ENCODE results near the gene C3orf18. TPM values are rescaled to one million over a fixed set of nuclear protein-coding genes. Genes with fewer than 3 reads are reported as not detected.
A peak's percentile ranks its signal among the peaks of the same experiment; 100 is the strongest.

C3orf18 gene
- total RNA-seq, 2 experiments from 2014 or later, result 37.9 to 41.3 TPM

- ChIA-PET POLR2A (interaction anchor here (3.9 to 18.9 kb wide), 3 partner anchors 6 to 25 kb away, joined by 61 to 2276 read pairs (median 853); partner anchors contain the start of genes C3orf18, CISH, HEMK1 and MAPKAPK3), CTCF (no interaction called here)
- peaks cover 82% of the 10 kb centered on the region for H3K4me1 Mint-ChIP-seq (ENCODE audit: low read depth)
- no peak overlapping the region for H3K4me3 Mint-ChIP-seq
- no peak for ATAC-seq
- no peaks in the 10 kb centered on the region for H3K27me3 Mint-ChIP-seq
- H3K27ac Mint-ChIP-seq, result peak overlapping the region; percentile 100
- peaks cover 83% of the 10 kb centered on the region for H3K36me3 Mint-ChIP-seq (ENCODE audit: low read depth)
- no peaks in the 10 kb centered on the region for H3K9me3 Mint-ChIP-seq
- no peak for TF ChIP-seq CTCF (IDR thresholded peaks at IDR 0.05)
- no peak for DNase-seq
- intact Hi-C loops (cut with micrococcal nuclease), result no loop called here
Measured at GRCh38 chr3:50583897-50584296, 16.4 kb upstream of the C3orf18 start.

- ChIA-PET CTCF (interaction anchor here (2.0 kb wide), 1 partner anchor 9 kb away, joined by 7 read pairs; no protein-coding TSS in a partner anchor), POLR2A (interaction anchor here (3.9 to 18.9 kb wide), 3 partner anchors 8 to 27 kb away, joined by 61 to 2276 read pairs (median 853); partner anchors contain the start of genes C3orf18, CISH, HEMK1 and MAPKAPK3)
- peak overlapping the region; percentile 100 for H3K27ac Mint-ChIP-seq
- DNase-seq (no peak), ATAC-seq (no peak)
- H3K4me1 Mint-ChIP-seq (ENCODE audit: low read depth), result peaks cover 71% of the 10 kb centered on the region
- intact Hi-C loops (cut with micrococcal nuclease), result no loop called here
- TF ChIP-seq CTCF (IDR thresholded peaks at IDR 0.05), result no peak
- no peaks in the 10 kb centered on the region for H3K9me3 Mint-ChIP-seq
- no peaks in the 10 kb centered on the region for H3K27me3 Mint-ChIP-seq
- peaks cover 85% of the 10 kb centered on the region for H3K36me3 Mint-ChIP-seq (ENCODE audit: low read depth)
- H3K4me3 Mint-ChIP-seq, result no peak overlapping the region
Measured at GRCh38 chr3:50582083-50582482, 14.5 kb upstream of the C3orf18 start.

- ATAC-seq, result no peak
- Mint-ChIP-seq H3K27ac (peak overlapping the region; percentile 64), H3K4me3 (no peak overlapping the region)
Measured at GRCh38 chr3:50581459-50581842, 13.9 kb upstream of the C3orf18 start.

GRCh38 chr3:50580683-50581458, 13.3 kb upstream of the C3orf18 start:
- DNase-seq (peak; percentile 11), ATAC-seq (no peak)
- no peaks in the 10 kb centered on the region for H3K27me3 Mint-ChIP-seq
- no peaks in the 10 kb centered on the region for H3K9me3 Mint-ChIP-seq
- ChIA-PET POLR2A (interaction anchor here (3.9 to 18.9 kb wide), 3 partner anchors 9 to 28 kb away, joined by 61 to 2276 read pairs (median 853); partner anchors contain the start of genes C3orf18, CISH, HEMK1 and MAPKAPK3), CTCF (interaction anchor here (1.5 kb wide), 1 partner anchor 32 kb away, joined by 7 read pairs; the partner anchor contains the start of gene CISH)
- H3K27ac Mint-ChIP-seq, result peak overlapping the region; percentile 64
- peaks cover 94% of the 10 kb centered on the region for H3K36me3 Mint-ChIP-seq (ENCODE audit: low read depth)
- H3K4me1 Mint-ChIP-seq (ENCODE audit: low read depth), result peaks cover 69% of the 10 kb centered on the region
- intact Hi-C loops (cut with micrococcal nuclease), result no loop called here
- no peak for TF ChIP-seq CTCF (IDR thresholded peaks at IDR 0.05)
- H3K4me3 Mint-ChIP-seq, result no peak overlapping the region

More at GRCh38 chr3:50581459-50581842, 13.9 kb upstream of the C3orf18 start:
- TF ChIP-seq CTCF (IDR thresholded peaks at IDR 0.05), result no peak
- DNase-seq, result no peak
- Mint-ChIP-seq H3K27me3 (no peaks in the 10 kb centered on the region), H3K36me3 (ENCODE audit: low read depth) (peaks cover 88% of the 10 kb centered on the region), H3K9me3 (no peaks in the 10 kb centered on the region), H3K4me1 (ENCODE audit: low read depth) (peaks cover 69% of the 10 kb centered on the region)
- POLR2A ChIA-PET, result interaction anchor here (3.9 to 18.9 kb wide), 3 partner anchors 9 to 28 kb away, joined by 61 to 2276 read pairs (median 853); partner anchors contain the start of genes C3orf18, CISH, HEMK1 and MAPKAPK3
- intact Hi-C loops (cut with micrococcal nuclease), result no loop called here
- CTCF ChIA-PET, result interaction anchor here (1.5 to 2.0 kb wide), 2 partner anchors 9 to 31 kb away, joined by 7 read pairs; partner anchors contain the start of gene CISH

Measured in activated CD8-positive, alpha-beta T cell treated with anti-CD3 and anti-CD28 coated beads for 36 hours (primary cell).